Skeletal muscle satellite cell (primary cell): ENCODE results near the gene MDM2.
"Not testable (repeated sequence)": the region's sequence is repeated elsewhere in the genome, so short reads cannot be mapped to it uniquely, and the experiment has no call there.

Experiments used
- H3K27me3 ChIP-seq: 2 replicates; pipeline ENCODE4 v1.7.0; 2013; ENCODE audit warnings: low read length; ENCODE audit not compliant: control insufficient read depth, insufficient read depth
- H3K36me3 ChIP-seq: 2 replicates; pipeline ENCODE4 v1.7.0; 2013; ENCODE audit warnings: mild to moderate bottlenecking, control low read depth, low read length; ENCODE audit not compliant: insufficient read depth
- H3K4me1 ChIP-seq: 2 replicates; pipeline ENCODE4 v1.7.0; 2013; ENCODE audit warnings: low read length; ENCODE audit not compliant: control insufficient read depth, insufficient read depth
- H3K4me2 ChIP-seq: 2 replicates; pipeline ENCODE4 v1.7.0; 2013; ENCODE audit warnings: mild to moderate bottlenecking, low read length
- H3K4me3 ChIP-seq: 2 replicates; pipeline ENCODE4 v1.7.0; 2013; ENCODE audit warnings: low read length
- H3K9ac ChIP-seq: 2 replicates; pipeline ENCODE4 v1.7.0; 2013; ENCODE audit warnings: mild to moderate bottlenecking, low read depth, low read length, moderate library complexity
- H3K9me3 ChIP-seq: replicated peaks from 2 replicates; pipeline ENCODE4 v1.7.0; 2013; ENCODE audit warnings: mild to moderate bottlenecking, control low read depth, low read length

The MDM2 gene

GRCh38 chr12:68850390-68850789 is 42.4 kb downstream of the MDM2 start:
- no peaks in the 10 kb centered on the region for H3K9me3 ChIP-seq
- no peaks in the 10 kb centered on the region for H3K27me3 ChIP-seq
- H3K36me3 ChIP-seq, result no peaks in the 10 kb centered on the region
- H3K4me1 ChIP-seq, result no peaks in the 10 kb centered on the region
- H3K9ac ChIP-seq, result no peak overlapping the region
- H3K4me2 ChIP-seq, result no peak overlapping the region
- no peak overlapping the region for H3K4me3 ChIP-seq

GRCh38 chr12:68851592-68852306 is 43.8 kb downstream of the MDM2 start:
- no peak overlapping the region for H3K9ac ChIP-seq
- H3K4me1 ChIP-seq, result no peaks in the 10 kb centered on the region
- no peak overlapping the region for H3K4me2 ChIP-seq
- peaks cover 5% of the 10 kb centered on the region for H3K36me3 ChIP-seq
- H3K9me3 ChIP-seq, result no peaks in the 10 kb centered on the region
- no peak overlapping the region for H3K4me3 ChIP-seq
- H3K27me3 ChIP-seq, result no peaks in the 10 kb centered on the region

- H3K36me3 ChIP-seq, result peaks cover 11% of the 10 kb centered on the region
- H3K4me2 ChIP-seq, result no peak overlapping the region
- no peak overlapping the region for H3K9ac ChIP-seq
- H3K4me1 ChIP-seq, result no peaks in the 10 kb centered on the region
- no peaks in the 10 kb centered on the region for H3K9me3 ChIP-seq
- H3K27me3 ChIP-seq, result no peaks in the 10 kb centered on the region
- no peak overlapping the region for H3K4me3 ChIP-seq
These were observed 45.6 kb downstream of the MDM2 start for GRCh38 chr12:68853396-68854077.

DNA sequence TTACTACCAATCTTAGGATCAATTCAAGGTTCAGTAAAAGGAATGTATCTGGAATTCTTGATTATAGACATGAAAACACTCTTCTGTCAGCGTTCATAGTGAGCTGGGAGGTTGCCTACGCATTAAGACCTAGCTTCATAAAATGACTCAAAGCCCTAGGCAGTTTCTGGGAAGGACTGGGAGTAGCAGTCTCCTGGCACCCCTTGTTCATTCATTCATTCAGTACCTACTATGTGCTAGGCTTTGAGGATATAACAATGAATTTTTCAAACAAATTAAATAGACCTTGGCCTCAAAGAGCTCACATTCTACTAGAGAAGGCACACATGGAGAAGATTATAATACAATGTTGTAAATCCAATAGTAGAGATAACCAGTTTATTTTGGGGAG is 46.1 kb downstream of the MDM2 start:
- H3K36me3 ChIP-seq, result peaks cover 11% of the 10 kb centered on the region
- H3K27me3 ChIP-seq, result no peaks in the 10 kb centered on the region
- H3K4me2 ChIP-seq, result no peak overlapping the region
- no peak overlapping the region for H3K9ac ChIP-seq
- no peak overlapping the region for H3K4me3 ChIP-seq
- H3K4me1 ChIP-seq, result no peaks in the 10 kb centered on the region
- H3K9me3 ChIP-seq, result no peaks in the 10 kb centered on the region

DNA sequence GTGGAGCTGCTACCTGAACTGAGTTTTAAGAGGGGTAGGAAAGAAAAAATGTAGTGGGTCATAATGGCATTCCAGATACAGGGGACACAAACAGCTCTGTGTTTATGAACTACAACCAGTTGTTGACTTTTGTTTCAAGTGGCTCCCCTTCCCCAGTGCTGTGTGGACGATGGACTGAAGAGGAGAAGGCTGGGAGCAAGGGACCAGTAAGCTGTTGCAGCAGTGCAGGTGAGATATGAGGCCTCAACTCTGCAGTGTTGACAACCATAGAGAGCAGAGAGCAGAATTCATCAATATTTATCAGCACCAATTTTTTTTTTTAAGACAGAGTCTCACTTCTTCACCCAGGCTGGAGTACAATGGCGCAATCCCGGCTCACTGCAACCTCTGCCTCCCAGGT is 46.6 kb downstream of the MDM2 start:
- Histone ChIP-seq H3K36me3 (peaks cover 11% of the 10 kb centered on the region), H3K27me3 (no peaks in the 10 kb centered on the region), H3K4me3 (no peak overlapping the region), H3K9ac (no peak overlapping the region), H3K4me1 (no peaks in the 10 kb centered on the region), H3K4me2 (no peak overlapping the region), H3K9me3 (no peaks in the 10 kb centered on the region)

DNA sequence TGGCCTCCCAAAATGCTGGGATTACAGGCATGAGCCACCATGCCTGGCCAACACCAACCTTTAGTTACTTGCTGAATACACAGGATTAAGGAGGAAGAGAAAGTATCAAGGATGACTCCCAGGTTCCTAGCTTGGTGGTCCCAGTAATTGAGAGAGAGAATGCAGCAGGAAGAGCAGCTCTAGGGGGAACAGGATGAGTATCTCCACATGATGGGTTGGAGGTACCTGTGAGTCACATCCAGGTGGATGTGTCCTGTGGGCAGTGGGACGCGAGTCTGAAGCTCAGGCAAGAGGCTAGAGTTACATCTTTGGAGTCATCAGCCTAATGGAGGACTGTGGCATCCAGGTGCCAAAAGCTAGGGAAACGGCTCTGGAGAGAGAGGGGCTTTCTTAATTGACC is 47.1 kb downstream of the MDM2 start:
- Histone ChIP-seq H3K36me3 (peaks cover 11% of the 10 kb centered on the region), H3K4me3 (no peak overlapping the region), H3K9me3 (no peaks in the 10 kb centered on the region), H3K4me2 (no peak overlapping the region), H3K4me1 (no peaks in the 10 kb centered on the region), H3K27me3 (no peaks in the 10 kb centered on the region), H3K9ac (no peak overlapping the region)

DNA sequence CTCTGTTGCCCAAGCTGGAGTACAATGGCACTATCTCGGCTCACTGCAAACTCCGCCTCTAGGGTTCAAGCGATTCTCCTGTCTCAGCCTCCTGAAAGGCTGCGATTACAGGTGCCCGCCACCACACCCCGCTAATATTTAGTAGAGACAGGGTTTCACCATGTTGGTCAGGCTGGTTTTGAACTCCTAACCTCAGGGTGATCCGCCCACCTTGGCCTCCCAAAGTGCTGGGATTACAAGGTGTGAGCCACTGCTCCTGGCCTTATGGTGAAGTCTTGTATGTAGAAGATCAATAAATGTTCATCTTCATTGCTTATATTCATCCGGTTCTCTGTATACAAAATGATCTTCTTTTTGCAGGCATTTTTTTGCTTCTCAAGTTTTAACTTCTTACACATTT is 47.8 kb downstream of the MDM2 start:
- Histone ChIP-seq H3K27me3 (no peaks in the 10 kb centered on the region), H3K9ac (no peak overlapping the region), H3K4me1 (no peaks in the 10 kb centered on the region), H3K4me3 (no peak overlapping the region), H3K9me3 (no peaks in the 10 kb centered on the region), H3K4me2 (no peak overlapping the region), H3K36me3 (peaks cover 11% of the 10 kb centered on the region)

DNA sequence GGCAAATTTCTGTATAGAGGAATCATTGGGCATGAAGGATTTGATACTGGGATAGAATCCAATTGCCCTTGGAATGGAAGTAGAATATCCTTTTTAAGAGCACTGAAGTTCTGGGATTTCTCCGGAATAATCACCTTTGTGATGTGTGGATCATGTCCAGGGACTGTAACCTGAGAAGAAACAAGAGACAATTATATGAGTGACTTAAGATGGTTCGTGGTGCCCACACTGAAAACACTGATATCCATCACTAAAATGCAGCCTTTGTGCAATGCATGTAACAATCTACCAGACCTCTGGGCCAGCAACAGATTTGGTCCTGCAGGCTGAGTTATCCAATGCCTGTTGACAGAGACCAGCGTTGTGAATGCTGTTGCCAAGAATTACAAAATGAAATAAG is 48.5 kb downstream of the MDM2 start:
- Histone ChIP-seq H3K36me3 (peaks cover 11% of the 10 kb centered on the region), H3K27me3 (no peaks in the 10 kb centered on the region), H3K4me2 (no peak overlapping the region), H3K4me3 (no peak overlapping the region), H3K4me1 (no peaks in the 10 kb centered on the region), H3K9me3 (no peaks in the 10 kb centered on the region), H3K9ac (no peak overlapping the region)

GRCh38 chr12:68861890-68862289 is 53.9 kb downstream of the MDM2 start:
- Histone ChIP-seq H3K4me3 (no peak overlapping the region), H3K27me3 (no peaks in the 10 kb centered on the region), H3K4me1 (no peaks in the 10 kb centered on the region), H3K4me2 (no peak overlapping the region), H3K9me3 (no peaks in the 10 kb centered on the region), H3K9ac (no peak overlapping the region), H3K36me3 (peaks cover 5% of the 10 kb centered on the region)

DNA sequence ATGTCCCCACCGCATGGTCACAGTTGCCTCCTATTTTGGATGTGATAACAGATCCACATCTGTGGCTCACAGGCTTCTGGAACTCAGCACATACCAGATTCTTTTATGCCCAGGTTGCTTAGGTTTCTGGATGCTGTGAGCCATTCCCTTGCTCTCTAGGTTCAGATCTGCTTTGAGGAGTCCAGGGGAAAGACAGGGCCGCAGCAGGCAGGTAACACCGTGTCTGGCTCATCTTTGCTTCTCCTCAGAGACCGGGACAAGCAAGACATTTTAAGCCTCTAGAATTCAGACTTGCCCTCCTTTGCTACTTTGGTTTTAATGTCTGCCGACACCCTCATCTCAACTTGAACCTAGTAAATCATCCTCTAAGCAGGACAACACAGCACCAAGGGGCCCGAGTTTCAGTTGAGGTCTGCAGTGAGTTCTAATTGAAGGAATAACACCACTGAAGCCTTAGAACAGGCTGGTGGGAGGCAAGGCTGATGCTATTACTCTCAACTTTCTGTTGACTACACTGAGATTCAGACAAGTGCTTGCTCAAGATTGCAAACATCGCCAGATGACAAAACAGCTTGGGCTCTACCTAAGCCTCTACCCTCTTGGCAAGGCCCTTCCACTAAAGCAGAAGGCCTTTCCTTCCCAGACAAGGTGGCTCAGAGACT is 55.3 kb downstream of the MDM2 start:
- H3K27me3 ChIP-seq, result no peaks in the 10 kb centered on the region
- H3K4me1 ChIP-seq, result no peaks in the 10 kb centered on the region
- no peak overlapping the region for H3K9ac ChIP-seq
- no peak overlapping the region for H3K4me2 ChIP-seq
- H3K36me3 ChIP-seq, result no peaks in the 10 kb centered on the region
- no peak overlapping the region for H3K4me3 ChIP-seq
- H3K9me3 ChIP-seq, result no peaks in the 10 kb centered on the region

DNA sequence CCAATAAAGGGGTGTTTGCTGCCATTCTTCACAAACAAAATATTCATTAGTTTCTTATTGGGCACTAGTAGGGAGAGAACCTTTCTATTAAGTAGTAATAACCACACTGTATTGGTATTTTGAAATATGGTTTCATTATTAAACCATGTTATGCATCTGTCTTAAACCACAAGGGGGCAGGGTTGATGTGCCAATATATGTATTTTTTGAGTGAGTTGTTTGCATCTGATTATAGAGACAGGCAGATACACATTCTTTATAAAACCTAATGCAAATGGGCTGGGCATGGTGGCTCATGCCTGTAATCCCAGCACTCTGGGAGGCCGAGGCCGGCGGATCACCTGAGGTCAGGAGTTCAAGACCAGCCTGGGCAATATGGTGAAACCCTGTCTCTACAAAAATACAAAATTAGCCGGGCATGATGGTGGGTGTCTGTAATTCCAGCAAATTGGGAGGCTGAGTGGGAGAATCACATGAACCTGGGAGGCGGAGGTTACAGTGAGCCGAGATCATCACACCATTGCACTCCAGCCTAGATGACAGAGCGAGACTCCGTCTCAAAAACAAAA is 56.0 kb downstream of the MDM2 start:
- H3K4me3 ChIP-seq, H3K9ac ChIP-seq, H3K27me3 ChIP-seq, H3K36me3 ChIP-seq, H3K4me2 ChIP-seq, H3K4me1 ChIP-seq, H3K9me3 ChIP-seq: not testable (repeated sequence)
